Aorta (tissue), 5 donors: ENCODE results near the gene COX6A1. TPM values are rescaled to one million over a fixed set of nuclear protein-coding genes. Genes with fewer than 3 reads are reported as not detected.

ENCODE experiments used
- ATAC-seq: fragments of 200-7000 bp; cut with Tn5 transposase; one replicate; pipeline ENCODE4 v1.9.1; 2022; ENCODE audit warnings: moderate library complexity; ENCODE audit not compliant: low FRiP score
- DNase-seq, 2 donors: peaks; one replicate each; pipeline ENCODE4 v3.0.0-alpha.2; 2020
- H3K27ac ChIP-seq, 2 donors: one replicate each; pipeline ENCODE4 v1.5.1; 2013; ENCODE audit warnings: low read length in 2 of 2, mild to moderate bottlenecking in 2 of 2, moderate library complexity in 2 of 2, control low read depth in 1 of 2, inconsistent platforms in 1 of 2, low read depth in 1 of 2
- H3K27me3 ChIP-seq, 2 donors: one replicate each; pipeline ENCODE4 v1.6.1; 2013; ENCODE audit warnings: control low read depth in 1 of 2, low read length in 1 of 2, mild to moderate bottlenecking in 1 of 2, moderate library complexity in 1 of 2; ENCODE audit not compliant: insufficient read depth in 2 of 2, control insufficient read depth in 1 of 2
- H3K36me3 ChIP-seq, 2 donors: one replicate each; pipeline ENCODE4 v1.6.1; 2013; ENCODE audit warnings: control low read depth in 1 of 2, low read length in 1 of 2, mild to moderate bottlenecking in 1 of 2; ENCODE audit not compliant: insufficient read depth in 2 of 2, control insufficient read depth in 1 of 2
- H3K4me1 ChIP-seq, 2 donors: one replicate each; pipeline ENCODE4 v1.6.1; 2013; ENCODE audit warnings: low read length in 2 of 2, control low read depth in 1 of 2, mild to moderate bottlenecking in 1 of 2, moderate library complexity in 1 of 2; ENCODE audit not compliant: insufficient read depth in 2 of 2, control insufficient read depth in 1 of 2
- H3K4me3 ChIP-seq, 2 donors: one replicate each; pipeline ENCODE4 v1.5.1; 2013; ENCODE audit warnings: low read length in 2 of 2, control low read depth in 1 of 2, mild to moderate bottlenecking in 1 of 2
- H3K9me3 ChIP-seq: one replicate; pipeline ENCODE4 v1.6.1; 2013; ENCODE audit warnings: mild to moderate bottlenecking, low read length; ENCODE audit not compliant: control insufficient read depth
- WGBS, 2 donors: extraction: QIAGEN DNeasy Blood & Tissue Kit; methylation state at CpG; one replicate each; pipeline ENCODE4 v1.1.7; 2013; 5-methylcytosine and 5-hydroxymethylcytosine counted together
- intact Hi-C, 2 donors: fragments of 100-400 bp; cut with DNase I; formaldehyde crosslinking; loops; one replicate each; pipeline versions ENCODE4 v1.14.2 to v1.15.0; 2022
- long read RNA-seq, 2 donors: library from polyadenylated mRNA; unstranded; transcript quantifications; one replicate each; pipeline ENCODE4 v2.0.0, GENCODE V29; 2020 to 2021
- polyA plus RNA-seq, 2 donors: library from polyadenylated mRNA; stranded (reverse); fragments of 200-250 nt; gene quantifications; one replicate each; pipeline ENCODE4 v1.2.3, GENCODE V29; 2013
- total RNA-seq, 2 donors: library from RNA; stranded (reverse); fragmentation: NEBNext Ultra II Directional; extraction: Animal tissue kit (Norgen Biotek cat#: 25700); gene quantifications; one replicate each; pipeline ENCODE4 v1.2.1, GENCODE V29; 2021
- donor health status: healthy with polysubstance abuse.
- donor health status: Bipolar disorder and iron deficiency.
- donor health status: DM: no; HTN: no; CAD: no.
- donor health status: DM: no; HTN: no; CAD: no.
- donor health status: DM: yes; HTN: yes; CAD: no.

Gene COX6A1
- total RNA-seq (100 to 1,000 TPM; 176 to 246 TPM), polyA plus RNA-seq (100 to 1,000 TPM; 355 to 498 TPM)
- long read RNA-seq, donor 1, transcript COX6A1-201 (3 exons, 572 nt) = major isoform, 20 of 22 reads
- long read RNA-seq, donor 1, partial matches to known transcripts = 2 of 22 reads
- long read RNA-seq, donor 1, other reads (novel, unspliced or antisense) = 0 of 22 reads
- long read RNA-seq, donor 2, transcript COX6A1-201 (3 exons, 572 nt) = major isoform, 25 of 25 reads
- long read RNA-seq, donor 2, partial matches to known transcripts = 0 of 25 reads
- long read RNA-seq, donor 2, other reads (novel, unspliced or antisense) = 0 of 25 reads

GRCh38 chr12:120437735-120438494 lies at the start of gene COX6A1:
Gene COX6A1, plus strand, starts transcription at chr12:120438113. Its CDS starts 14 bp downstream, at chr12:120438127.
- no peaks in the 10 kb centered on the region for H3K27me3 ChIP-seq
- intact Hi-C loops = loop anchor here (5.0 to 10.0 kb wide), 2 partner anchors 113 to 121 kb away; partner anchors contain the start of gene PLA2G1B (in 1 of the 2)
- no peaks in the 10 kb centered on the region for H3K9me3 ChIP-seq
- H3K36me3 ChIP-seq = no peaks in the 10 kb centered on the region
- H3K4me1 ChIP-seq = no peaks in the 10 kb centered on the region
- DNase-seq (peak; percentile 96 to 97), ATAC-seq (peak; percentile 94)
- peak within 1 kb of the TSS in 1 of 2 donors; percentile 28 for H3K27ac ChIP-seq
- H3K4me3 ChIP-seq = peak within 1 kb of the TSS; percentile 45 to 76
- 0% methylated on average over 56 to 59 of the region's 59 CpGs for WGBS, 2 donors

GRCh38 chr12:120388691-120389481 lies 49.0 kb upstream of the COX6A1 start:
- no peaks in the 10 kb centered on the region for H3K27me3 ChIP-seq
- H3K27ac ChIP-seq = no peak overlapping the region
- H3K4me3 ChIP-seq = no peak overlapping the region
- 5 to 6% methylated on average over 24 of the region's 24 CpGs for WGBS, 2 donors
- no peaks in the 10 kb centered on the region for H3K36me3 ChIP-seq
- ATAC-seq (no peak), DNase-seq (no peak)
- intact Hi-C loops = no loop called here
- no peaks in the 10 kb centered on the region for H3K4me1 ChIP-seq
- H3K9me3 ChIP-seq = no peaks in the 10 kb centered on the region

- no peaks in the 10 kb centered on the region for H3K9me3 ChIP-seq
- no peak overlapping the region for H3K4me3 ChIP-seq
- H3K4me1 ChIP-seq = no peaks in the 10 kb centered on the region
- intact Hi-C loops = no loop called here
- H3K36me3 ChIP-seq = no peaks in the 10 kb centered on the region
- no peaks in the 10 kb centered on the region for H3K27me3 ChIP-seq
- DNase-seq (peak in 1 of 2 donors; percentile 17), ATAC-seq (no peak)
- 99 to 100% methylated on average over 1 of the region's 1 CpG for WGBS, 2 donors
- no peak overlapping the region for H3K27ac ChIP-seq
Observed at GRCh38 chr12:120390540-120391120, 47.3 kb upstream of the COX6A1 start.

- Histone ChIP-seq H3K4me3 (no peak overlapping the region), H3K36me3 (no peaks in the 10 kb centered on the region), H3K27ac (no peak overlapping the region), H3K27me3 (no peaks in the 10 kb centered on the region), H3K4me1 (no peaks in the 10 kb centered on the region), H3K9me3 (no peaks in the 10 kb centered on the region)
- peak in 1 of 2 donors; percentile 55 for DNase-seq
- intact Hi-C loops = no loop called here
- WGBS, 2 donors = 31% methylated on average over 18 of the region's 18 CpGs
- no peak for ATAC-seq
Observed at GRCh38 chr12:120394483-120395367, 43.2 kb upstream of the COX6A1 start.

- WGBS, 2 donors = 20 to 28% methylated on average over 26 to 33 of the region's 33 CpGs
- intact Hi-C loops = no loop called here
- ATAC-seq (peak; percentile 33), DNase-seq (no peak)
- H3K9me3 ChIP-seq = no peaks in the 10 kb centered on the region
- no peak overlapping the region for H3K4me3 ChIP-seq
- H3K27ac ChIP-seq = no peak overlapping the region
- H3K36me3 ChIP-seq = no peaks in the 10 kb centered on the region
- no peaks in the 10 kb centered on the region for H3K4me1 ChIP-seq
- H3K27me3 ChIP-seq = no peaks in the 10 kb centered on the region
Observed at GRCh38 chr12:120397824-120398540, 39.9 kb upstream of the COX6A1 start.

GRCh38 chr12:120399531-120399930 lies 38.4 kb upstream of the COX6A1 start:
- ATAC-seq (no peak), DNase-seq (no peak)
- Histone ChIP-seq H3K4me3 (no peak overlapping the region), H3K9me3 (no peaks in the 10 kb centered on the region), H3K4me1 (no peaks in the 10 kb centered on the region), H3K27me3 (no peaks in the 10 kb centered on the region), H3K36me3 (no peaks in the 10 kb centered on the region), H3K27ac (no peak overlapping the region)
- WGBS, 2 donors = 74 to 80% methylated on average over 5 of the region's 5 CpGs
- intact Hi-C loops = no loop called here

GRCh38 chr12:120402217-120402616 lies 35.7 kb upstream of the COX6A1 start:
- no peaks in the 10 kb centered on the region for H3K36me3 ChIP-seq
- H3K27ac ChIP-seq = no peak overlapping the region
- DNase-seq (no peak), ATAC-seq (no peak)
- intact Hi-C loops = no loop called here
- no peaks in the 10 kb centered on the region for H3K27me3 ChIP-seq
- no peak overlapping the region for H3K4me3 ChIP-seq
- no peaks in the 10 kb centered on the region for H3K4me1 ChIP-seq
- no peaks in the 10 kb centered on the region for H3K9me3 ChIP-seq
- 12 to 14% methylated on average over 13 of the region's 13 CpGs for WGBS, 2 donors
